GM19239 (cell line): ENCODE measurements around the gene ADSS1.

Experiments used
- DNase-seq: peaks from one replicate; pipeline ENCODE4 v3.0.0; 2011; ENCODE audit warnings: low spot score; ENCODE audit not compliant: insufficient read length
- FAIRE-seq: peaks from 2 replicates; lab custom pipeline; 2011; peaks lifted over from hg19 to GRCh38; lab: Jason Lieb, UNC

The ADSS1 gene

DNA sequence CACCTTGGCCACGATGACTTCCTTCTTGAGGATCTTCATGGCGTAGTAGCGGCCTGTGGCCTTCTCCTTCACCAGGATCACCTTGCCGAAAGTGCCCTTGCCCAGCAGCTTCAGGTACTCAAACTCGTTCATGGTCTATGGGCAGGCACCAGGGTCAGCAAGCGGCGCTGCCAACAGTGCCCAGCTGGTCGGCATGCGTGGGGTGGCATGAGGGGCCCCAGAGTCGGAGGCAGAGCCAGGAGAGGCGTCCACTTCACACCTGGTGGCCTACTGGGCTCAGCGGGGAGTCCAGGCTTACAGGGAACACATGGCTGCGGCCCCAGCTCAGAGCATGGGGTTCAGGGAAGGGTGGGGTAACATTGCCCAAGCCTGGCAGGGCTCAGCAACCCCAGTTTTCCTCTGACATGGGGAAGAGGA is 51.1 kb downstream of the ADSS1 start:
- DNase-seq (no peak), FAIRE-seq (no peak)

DNA sequence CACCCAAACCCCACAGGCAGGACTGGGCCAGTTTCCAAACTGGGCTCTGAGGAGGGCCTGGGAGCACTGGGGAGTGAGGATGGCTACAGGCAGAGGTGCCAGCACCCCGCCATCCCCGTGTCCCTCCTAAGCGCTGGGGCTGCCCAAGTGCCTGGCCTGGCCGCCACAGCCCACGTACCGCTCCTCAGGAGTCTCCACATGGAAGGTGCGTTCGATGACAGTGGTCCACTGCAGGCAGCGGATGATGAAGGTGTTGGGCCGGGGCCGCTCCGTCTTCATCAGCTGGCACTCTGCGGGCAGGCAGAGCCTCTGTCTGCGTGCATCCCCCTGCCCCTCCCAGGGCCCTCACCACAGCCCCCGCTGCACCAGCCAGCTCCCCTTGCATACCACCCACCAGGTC is 52.5 kb downstream of the ADSS1 start:
- no peak for DNase-seq
- FAIRE-seq: no peak

DNA sequence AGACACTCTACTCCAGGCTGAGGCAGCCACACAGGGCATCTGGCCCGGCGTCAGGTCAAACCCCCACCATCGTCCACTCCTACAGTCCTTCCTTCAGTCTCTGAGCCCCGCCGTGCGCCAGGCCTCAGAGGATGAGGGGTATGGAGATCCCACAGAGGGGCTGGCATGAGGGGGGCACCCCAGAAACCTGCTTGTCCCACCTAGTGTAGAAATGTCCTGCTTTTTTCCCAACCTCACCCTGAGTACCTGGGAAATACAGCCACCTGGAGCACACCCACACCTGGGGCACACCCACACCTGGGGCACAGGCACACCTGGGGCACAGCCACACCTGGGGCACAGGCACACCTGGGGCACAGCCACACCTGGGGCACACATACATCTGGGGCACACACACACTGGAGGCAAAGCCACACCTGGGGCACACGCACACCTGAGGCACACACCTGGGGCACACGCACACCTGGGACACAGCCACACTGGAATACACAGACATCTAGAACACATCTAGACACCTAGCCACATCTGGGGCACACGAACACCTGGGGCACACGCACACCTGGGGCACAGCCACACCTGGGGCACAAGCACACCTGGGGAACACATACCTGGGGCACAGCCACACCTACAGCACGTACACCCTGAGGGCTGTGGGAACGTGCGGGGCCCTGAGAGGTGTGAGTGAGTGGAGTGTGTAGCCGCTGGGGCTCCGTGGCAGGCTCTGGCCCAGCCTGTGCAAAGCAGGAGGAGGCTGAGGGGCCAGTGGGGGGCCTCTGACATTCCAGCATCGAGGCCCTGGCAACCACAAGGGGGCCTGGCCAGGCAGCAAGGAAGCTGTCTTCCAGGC is 53.2 kb downstream of the ADSS1 start:
- FAIRE-seq (no peak), DNase-seq (no peak)

DNA sequence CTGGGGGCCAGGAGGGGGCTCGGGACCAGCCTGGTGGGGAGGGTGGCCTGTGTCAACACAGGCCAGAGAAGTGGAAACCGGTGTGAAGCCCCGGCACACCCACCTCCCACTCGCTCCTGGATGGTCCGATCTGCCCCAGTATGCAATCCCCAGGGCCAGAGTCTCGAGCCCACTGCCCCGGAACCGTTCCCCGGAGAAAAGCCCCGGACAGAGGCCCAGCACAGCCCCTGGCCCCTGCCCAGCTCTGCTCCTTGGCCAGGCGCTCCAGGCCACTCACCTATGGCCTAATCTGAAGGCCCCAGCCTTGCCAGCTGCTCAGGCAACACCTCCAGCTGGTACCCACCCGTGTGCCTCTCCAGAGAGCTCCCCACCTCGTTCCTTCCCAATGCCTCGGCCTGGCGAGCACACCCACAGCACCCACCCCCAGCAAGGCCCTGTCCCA is 53.8 kb downstream of the ADSS1 start:
- DNase-seq (no peak), FAIRE-seq (no peak)

DNA sequence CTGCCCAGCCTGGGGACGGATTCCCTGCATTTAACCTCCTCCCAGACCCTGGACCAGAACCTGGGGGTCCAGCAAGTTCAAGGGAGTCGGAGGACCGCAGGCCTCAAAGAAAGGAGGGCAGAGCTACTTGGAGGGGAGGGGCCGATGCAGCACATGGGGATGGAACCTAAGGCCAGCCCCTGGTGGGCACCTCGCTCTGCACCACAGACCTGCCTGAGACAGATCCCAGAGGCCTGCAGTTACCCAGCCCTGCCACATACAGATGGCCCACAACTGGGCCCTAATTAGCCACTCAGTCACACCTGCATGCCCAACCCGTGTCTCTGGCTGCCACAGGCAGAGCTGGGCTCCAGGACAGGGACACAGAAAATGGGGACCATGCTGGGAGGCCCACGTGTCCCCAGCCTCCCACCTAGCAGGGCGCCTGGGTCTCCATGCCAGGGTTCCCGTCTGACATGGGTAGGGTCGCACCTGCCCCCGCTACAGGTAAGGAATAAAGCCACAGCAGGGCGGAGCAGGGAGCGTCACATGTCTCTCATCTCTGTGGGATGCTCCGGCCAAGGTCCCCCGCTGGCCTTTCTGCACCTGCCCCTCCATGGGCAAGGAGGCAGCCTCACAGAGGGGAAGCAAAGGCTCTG is 54.8 kb downstream of the ADSS1 start:
- DNase-seq (no peak), FAIRE-seq (no peak)

DNA sequence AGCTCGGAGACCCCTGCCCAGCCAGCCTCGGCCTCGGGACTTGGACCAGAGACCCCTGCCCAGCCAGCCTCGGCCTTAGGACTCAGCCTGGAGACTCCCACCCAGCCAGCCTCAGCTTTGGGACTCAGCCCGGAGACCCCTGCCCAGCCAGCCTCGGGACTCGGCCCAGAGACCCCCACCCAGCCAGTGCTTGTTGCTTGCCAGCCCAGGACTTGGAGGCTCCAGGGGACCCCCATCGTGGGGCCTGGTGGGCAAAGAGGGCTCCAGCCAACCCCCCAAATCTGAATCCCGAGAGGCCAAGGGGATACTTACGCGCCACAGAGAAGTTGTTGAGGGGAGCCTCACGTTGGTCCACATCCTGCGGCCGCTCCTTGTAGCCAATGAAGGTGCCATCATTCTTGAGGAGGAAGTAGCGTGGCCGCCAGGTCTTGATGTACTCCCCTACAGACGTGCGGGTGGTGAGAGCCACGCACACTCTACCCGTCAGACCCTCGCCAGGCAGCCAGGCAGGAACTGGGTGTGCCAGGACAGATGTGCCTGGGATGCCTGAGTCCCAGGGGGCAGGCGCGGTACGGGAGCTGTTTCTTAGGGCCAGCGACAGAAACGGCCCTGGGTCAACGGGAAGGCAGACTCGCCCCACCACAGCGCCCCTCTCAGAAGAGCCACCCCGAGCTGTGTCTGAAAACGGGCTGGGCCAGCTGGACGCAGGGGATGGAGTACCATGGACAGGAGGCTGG is 55.9 kb downstream of the ADSS1 start:
- no peak for FAIRE-seq
- DNase-seq: no peak

DNA sequence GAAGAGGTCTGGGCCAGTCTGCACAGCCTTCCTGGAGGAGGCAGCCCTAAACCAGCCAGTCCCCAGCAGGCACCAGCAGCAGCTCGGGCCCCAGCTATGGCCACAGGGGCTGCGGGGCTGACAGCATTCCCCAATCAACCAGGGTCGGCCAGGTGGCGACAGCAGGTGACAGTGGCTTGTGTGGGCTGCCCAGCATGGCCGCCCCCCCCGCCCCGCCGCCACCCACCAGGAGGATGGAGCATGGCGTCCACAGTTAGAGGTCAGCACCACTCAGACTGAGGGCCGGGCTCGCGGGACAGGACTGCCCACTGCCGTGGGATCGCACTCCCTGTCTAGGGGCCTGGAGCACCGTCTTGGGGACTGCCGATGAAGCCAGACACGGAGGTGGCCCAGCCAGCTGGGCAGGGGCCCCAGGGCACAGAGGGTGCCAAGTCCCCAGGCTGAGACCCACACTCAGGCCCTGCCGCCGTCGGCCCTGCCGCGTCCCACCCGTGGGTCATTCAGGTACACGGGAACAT is 56.5 kb downstream of the ADSS1 start:
- no peak for DNase-seq
- FAIRE-seq: no peak

DNA sequence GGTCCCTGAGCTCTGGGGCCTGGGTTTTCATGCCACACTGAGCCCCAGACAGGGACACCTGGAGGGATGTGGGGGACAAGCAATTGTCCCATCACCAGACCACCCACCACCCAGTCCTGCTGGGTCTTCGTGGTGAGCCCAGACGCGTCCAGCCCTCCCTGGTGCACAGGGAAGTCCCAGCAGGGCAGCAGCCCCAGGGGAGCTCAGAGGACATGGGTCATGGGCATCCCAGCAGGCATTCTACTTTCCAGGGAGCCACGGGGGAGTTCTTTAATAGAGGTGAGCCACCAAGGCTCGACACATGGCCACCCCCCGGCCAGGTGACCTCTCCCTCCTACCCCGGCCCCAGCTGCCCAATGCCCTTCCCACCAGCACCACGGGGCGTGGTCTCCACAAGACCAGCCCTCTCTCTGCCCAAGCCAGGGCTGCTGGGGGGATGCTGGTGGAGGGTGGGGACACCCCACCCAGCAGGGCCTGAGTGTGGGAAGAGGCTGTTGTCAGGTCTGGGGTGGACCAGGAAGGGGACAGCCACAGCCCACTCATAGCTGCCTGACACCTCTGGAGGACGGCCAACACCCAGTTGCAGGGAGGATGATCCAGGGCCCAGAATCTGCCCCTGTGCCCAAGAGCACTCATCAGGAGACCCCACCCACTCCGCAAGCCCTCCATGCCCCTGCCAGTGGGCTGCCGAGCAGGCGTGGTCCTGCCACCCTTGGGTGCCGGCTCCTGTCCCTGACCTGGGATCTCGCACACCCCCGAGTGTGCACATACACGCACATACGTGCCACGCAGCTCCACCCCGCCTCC is 57.4 kb downstream of the ADSS1 start:
- no peak for FAIRE-seq
- no peak for DNase-seq

DNA sequence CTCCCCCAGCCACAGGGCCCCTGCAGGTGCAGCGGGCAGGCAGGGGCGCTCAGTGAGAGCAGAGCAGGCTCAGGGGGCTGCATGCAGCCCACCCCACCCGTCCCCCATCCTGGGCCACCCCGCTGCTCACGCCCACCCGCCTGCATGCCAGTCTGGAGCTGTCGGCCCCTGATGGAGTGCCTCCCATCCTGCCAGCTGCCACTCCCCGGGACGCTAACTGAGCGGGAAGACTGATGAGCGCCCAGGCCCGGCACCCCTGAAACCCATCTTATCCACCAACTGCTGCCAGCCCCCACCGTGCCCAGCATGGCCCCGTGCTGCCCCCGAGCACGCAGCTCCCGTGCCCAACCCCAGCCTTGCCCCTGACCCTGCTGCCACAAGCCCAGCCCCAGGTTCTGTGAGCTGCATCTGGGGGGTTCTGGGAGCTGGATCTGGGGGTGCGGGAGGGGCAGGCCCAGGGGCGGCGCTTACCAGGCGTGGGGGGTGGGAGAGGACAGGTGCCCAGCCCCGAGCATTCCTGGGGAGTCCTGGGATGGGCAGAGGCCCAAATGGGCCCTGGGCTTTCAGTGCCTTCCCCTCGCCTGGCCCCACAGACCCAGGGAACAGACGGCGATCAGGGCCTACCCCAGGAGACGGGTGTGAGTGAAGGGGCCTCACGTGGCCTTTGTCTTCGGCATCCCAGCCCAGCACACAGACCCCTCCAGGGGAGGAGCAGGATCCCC is 58.2 kb downstream of the ADSS1 start:
- DNase-seq (no peak), FAIRE-seq (no peak)

DNA sequence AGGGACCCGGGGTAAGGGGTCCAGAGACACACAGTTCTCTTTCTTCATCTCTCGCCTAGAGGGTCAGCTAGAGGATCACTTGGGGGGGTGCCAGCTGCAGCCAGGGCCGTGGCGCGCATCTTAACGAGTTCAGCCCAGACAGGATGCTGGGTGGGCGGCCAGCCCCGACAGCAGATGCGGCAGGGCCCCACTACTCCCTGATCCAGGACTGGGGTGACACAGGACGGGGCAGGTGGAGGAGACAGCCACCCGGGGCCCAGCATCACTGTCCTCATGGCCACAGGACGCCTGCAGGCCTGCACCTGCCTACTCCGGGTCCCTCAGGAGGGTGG is 58.7 kb downstream of the ADSS1 start:
- no peak for DNase-seq
- FAIRE-seq: no peak

DNA sequence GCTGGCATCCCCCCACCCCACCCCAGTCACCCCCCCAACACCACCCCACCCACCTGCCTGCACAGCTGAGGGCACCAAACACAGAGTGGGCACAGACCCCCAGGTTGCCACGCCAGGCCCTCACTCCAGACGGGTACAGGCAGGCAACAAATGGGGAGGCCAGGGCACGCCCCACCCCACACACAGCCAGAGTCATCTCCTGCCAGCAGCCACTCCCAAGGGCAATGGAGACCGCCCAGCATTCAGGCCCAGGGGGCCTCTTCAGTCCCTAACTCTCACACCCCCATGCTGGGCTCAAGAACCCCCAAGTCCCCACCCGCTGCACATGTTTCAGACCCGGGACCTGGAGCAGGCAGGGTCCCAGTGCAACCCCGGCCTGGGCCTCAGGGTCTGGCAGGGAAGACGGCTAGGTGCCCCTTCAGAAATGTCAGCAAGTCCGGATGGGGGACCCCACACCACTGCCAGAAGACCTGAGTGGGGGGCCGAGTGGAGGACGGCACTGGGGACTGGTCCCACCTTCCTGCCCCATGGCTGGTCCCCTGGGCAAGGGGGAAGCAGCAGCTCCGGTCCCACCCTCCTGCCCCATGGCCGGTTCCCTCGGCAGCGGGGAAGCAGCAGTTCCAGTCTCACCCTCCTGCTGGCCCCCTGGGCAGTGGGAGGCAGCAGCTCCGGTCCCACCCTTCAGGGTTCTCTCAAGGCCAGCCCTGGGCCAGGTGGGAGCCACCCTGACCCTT is 59.6 kb downstream of the ADSS1 start:
- DNase-seq (no peak), FAIRE-seq (no peak)

DNA sequence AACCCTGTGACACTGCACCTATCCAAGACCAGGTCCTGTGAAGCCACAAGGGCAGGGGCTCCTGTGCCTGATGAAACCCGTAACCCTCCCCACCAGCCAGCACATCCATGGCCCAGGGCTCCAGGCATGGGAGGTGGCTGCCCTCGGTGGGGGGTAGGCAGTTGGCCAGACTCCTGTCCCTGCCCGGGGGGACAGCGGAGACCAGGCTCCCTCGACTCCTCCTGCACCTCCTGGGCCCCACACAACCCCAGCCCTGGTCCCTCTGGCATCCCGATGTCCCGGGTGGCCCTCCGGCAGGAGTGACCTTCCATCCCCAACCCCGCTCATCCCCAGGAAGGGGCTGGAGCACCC is 60.2 kb downstream of the ADSS1 start:
- no peak for FAIRE-seq

DNA sequence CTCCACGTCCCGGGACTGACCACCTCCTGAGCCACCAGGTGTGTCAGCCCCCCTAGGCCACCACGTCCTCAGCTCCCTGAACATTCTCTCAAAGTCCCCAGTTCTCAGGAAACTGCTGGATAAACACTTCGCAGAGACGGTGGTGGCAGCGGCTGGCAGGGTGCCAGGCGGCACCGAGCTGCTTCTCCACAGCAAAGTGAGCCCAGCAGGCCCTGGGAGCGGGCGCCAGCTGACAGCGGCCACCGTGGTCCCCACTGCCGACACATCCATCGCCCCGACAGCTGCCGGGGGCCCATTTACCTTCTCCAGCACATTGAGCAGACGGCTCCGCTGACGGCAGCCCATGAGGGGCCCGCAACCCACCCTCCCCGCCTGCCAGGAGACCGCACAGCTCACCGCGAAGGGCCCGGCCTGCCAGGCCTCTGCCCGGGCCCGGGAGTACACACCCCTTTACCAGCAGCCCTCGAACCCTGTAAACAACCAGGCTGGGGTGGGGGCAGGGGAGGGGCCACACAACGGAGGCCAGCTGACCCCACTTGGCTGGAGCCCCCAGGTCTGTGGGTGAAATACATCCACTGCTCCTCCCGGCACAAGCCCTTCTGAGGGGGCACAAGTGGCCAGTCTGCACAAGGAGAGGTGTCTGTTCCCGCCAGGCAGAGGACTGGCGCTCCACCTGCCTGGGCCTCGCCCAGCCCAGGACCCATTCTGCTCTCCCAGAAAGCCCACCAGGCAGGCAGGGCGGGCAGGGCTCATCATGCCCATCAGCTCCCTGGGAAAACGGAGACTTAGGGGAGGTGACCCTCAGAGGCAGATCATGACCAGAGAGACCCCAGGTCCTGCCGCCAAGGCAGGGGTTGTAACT is 61.0 kb downstream of the ADSS1 start:
- FAIRE-seq (no peak), DNase-seq (no peak)

More for the DNA sequence above, 60.2 kb downstream of the ADSS1 start:
- DNase-seq: no peak

DNA sequence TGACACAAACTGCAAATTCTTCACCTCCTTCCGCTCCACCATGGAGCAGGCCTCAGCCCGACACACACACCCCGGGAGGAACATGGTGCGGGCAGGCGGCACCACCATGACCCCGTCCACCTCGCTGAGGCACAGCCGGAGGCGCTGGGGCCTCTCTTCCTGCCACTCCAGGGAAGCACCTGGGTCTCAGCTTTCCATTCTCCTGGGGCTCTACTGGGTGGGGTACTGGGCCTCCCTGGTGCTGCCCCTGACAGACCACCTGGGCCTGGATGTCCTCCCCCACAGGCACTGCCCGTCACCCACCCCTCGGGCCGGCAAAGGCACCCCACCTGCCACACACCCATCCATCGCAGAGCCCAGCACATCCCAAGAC is 61.7 kb downstream of the ADSS1 start:
- DNase-seq: no peak
- no peak for FAIRE-seq

DNA sequence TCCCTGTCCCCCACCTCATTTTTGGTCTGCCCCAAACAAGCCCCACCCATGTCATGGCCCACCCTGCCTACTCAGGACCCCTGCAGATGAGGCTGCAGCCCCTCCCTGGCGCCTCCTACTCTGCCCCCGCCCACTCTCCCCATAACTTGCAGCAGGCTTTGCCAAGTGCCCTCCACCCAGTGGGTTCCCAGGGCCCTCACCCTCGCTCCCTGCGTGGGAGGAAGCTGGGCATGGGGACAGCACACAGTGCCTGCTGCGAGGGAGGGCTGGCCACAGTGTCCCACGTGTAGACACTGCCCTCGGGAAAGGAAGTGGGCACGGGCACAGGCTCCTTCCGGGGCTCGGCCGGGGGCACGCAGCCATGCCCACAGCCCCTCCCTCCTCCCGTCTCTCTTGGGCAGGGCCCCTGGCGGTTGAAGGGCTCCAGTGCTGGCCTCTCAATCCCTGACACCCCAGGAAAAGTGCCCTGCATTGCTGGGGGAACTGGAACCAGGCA is 62.1 kb downstream of the ADSS1 start:
- DNase-seq (no peak), FAIRE-seq (no peak)

DNA sequence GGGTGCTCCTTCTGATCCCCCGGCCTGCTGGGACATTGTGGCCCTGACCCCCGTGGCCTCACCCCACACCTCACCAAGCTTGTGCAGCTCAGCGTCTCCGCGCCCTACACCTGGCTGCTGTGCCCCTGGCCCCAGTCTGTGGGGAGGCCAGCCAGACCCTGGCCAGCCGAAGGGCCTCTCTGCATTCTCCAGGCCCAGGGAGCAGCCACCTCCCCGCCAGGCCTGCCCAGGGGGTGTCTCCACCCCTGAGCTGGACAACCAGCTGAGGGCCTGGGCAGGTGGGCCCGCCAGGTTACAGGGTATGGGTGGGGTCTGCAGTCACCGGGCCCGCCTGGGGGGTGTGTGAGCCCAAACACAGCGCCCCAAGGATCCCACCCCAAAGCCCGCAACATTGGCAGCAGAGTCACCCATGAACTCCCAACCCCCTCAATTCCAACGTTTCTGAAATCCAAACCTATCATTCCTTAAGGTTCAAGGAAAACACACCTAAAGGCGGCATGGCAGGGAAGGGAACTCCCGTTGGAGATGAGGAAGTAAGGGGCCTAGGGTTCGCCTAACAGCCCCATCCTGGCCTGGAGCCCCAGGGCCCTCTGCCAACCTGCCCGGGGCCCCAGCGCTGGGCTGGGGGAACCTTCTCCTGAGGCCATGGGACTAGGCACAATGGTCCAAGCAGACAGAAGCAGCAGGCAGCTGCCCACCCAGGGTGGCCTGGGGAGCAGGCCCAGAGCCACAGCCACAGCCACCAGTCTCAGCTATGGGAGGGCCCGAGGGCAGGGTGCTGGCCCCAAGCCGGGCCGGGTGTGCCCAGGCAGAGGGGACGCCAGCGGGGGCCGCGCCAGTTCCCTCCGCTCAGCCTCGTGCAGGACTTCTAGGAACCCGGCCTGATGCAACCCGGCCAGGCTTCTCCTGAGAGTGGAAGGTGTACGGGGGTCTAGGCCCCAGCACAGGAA is 63.0 kb downstream of the ADSS1 start:
- no peak for DNase-seq
- no peak for FAIRE-seq

DNA sequence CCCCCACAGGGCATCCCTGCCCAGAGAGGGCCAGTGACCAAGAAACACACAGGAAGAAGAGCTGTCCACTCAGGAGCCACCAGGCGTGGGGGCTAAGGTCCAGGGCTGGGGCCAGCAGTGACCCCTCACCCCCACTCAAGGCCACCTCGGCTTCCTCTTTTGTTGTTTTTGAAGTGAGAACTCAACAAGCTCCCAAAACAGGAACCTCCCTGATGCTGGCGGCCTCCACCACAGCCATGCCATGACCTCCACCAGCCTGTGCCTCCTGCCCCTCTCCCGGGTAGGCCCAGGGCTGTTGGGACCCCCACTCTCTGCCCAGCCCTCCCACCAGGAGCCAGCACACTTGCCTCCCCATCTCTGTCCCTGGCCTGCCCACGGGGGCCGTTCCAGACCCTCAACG is 63.7 kb downstream of the ADSS1 start:
- DNase-seq (no peak), FAIRE-seq (no peak)
